HepG2 (cell line): Measurements from ENCODE around the gene GRPEL2. TPM values are rescaled to one million over a fixed set of nuclear protein-coding genes. Genes with fewer than 3 reads are reported as not detected.

Source experiments
- DMAP1 ChIP-seq: IDR thresholded peaks from 2 replicates; pipeline ENCODE4 v1.6.1; 2016
- GATAD2A ChIP-seq: IDR thresholded peaks from 2 replicates; pipeline ENCODE4 v1.6.1; 2016
- MXD4 ChIP-seq: IDR thresholded peaks from 2 replicates; pipeline ENCODE4 v1.6.1; 2016; ENCODE audit warnings: mild to moderate bottlenecking, missing biosample characterization, missing genetic modification reagents
- MXI1 ChIP-seq: IDR thresholded peaks from 3 replicates; pipeline ENCODE4 v1.6.1; 2012; ENCODE audit warnings: low read depth, low read length, inconsistent platforms, borderline replicate concordance
- NFYC ChIP-seq: IDR thresholded peaks from 2 replicates; pipeline ENCODE4 v1.6.1; 2016; ENCODE audit warnings: missing genetic modification reagents, missing compliant biosample characterization
- NONO ChIP-seq, 2 experiments: fragments of 450-650 bp in 1 of 2; sonication (generic) in 1 of 2; formaldehyde crosslinking in 1 of 2; IDR thresholded peaks in 1 of 2; conservative IDR thresholded peaks in 1 of 2; 2 replicates each; pipeline versions ENCODE4 v1.6.1 to v1.8.0; 2017 to 2022; ENCODE audit warnings: mild to moderate bottlenecking in 1 of 2, missing genetic modification reagents in 1 of 2, moderate library complexity in 1 of 2
- RFXAP ChIP-seq: sonication (generic); formaldehyde crosslinking; IDR thresholded peaks from 2 replicates; pipeline ENCODE4 v1.4.0; 2020; ENCODE audit warnings: missing genetic modification reagents, borderline replicate concordance
- SALL1 ChIP-seq: sonication (generic); formaldehyde crosslinking; IDR thresholded peaks from 2 replicates; pipeline ENCODE4 v1.8.0; 2022; ENCODE audit warnings: mild to moderate bottlenecking, missing genetic modification reagents
- ZC3H13 ChIP-seq: sonication (generic); formaldehyde crosslinking; IDR thresholded peaks from 2 replicates; pipeline ENCODE4 v1.8.1; 2023; ENCODE audit warnings: mild to moderate bottlenecking, missing genetic modification reagents, moderate library complexity
- ZIK1 ChIP-seq: sonication (generic); formaldehyde crosslinking; IDR thresholded peaks from 2 replicates; pipeline ENCODE4 v1.5.0; 2020; ENCODE audit warnings: mild to moderate bottlenecking, low read depth, missing genetic modification reagents, borderline replicate concordance
- ZNF326 ChIP-seq: sonication (generic); formaldehyde crosslinking; IDR thresholded peaks from 2 replicates; pipeline ENCODE4 v1.4.0; 2020; ENCODE audit warnings: missing genetic modification reagents, borderline replicate concordance
- ZNF780A ChIP-seq: sonication (generic); formaldehyde crosslinking; IDR thresholded peaks from 2 replicates; pipeline ENCODE4 v1.8.0; 2022; ENCODE audit warnings: mild to moderate bottlenecking, missing genetic modification reagents, moderate library complexity
- polyA plus RNA-seq, 8 experiments: library from polyadenylated mRNA; depleted of rRNA in 3 of 8; stranded (reverse) in 7 of 8; unstranded in 1 of 8; fragments of >200 nt; fragmentation: Illumina TruSeq in 4 of 8; extraction: Trizol in 4 of 8; gene quantifications; 2 replicates each; pipeline versions ENCODE4 v1.2.1 to v1.2.3, GENCODE V29; 2011 to 2016; ENCODE audit warnings: low read depth in 4 of 8, missing spikeins in 1 of 8, mixed read lengths in 1 of 8; ENCODE audit not compliant: insufficient read depth in 1 of 8
- total RNA-seq, 5 experiments: library from RNA; depleted of rRNA; stranded (reverse); fragments of >200 nt; fragmentation: Illumina TruSeq; extraction: Trizol; gene quantifications; 2 replicates each; pipeline ENCODE4 v1.2.3, GENCODE V29; 2016; ENCODE audit warnings: low read depth in 1 of 5
- TF ChIP-seq, protein P1 (sequence below), 2 experiments: sonication (generic) in 1 of 2; formaldehyde crosslinking in 1 of 2; IDR thresholded peaks; 2 replicates each; pipeline versions ENCODE4 v1.4.0 to v1.6.1; 2018 to 2020; ENCODE audit warnings: missing genetic modification reagents in 2 of 2, borderline replicate concordance in 1 of 2, low read depth in 1 of 2, mild to moderate bottlenecking in 1 of 2, missing biosample characterization in 1 of 2
- TF ChIP-seq, protein P2 (sequence below): sonication (generic); formaldehyde crosslinking; IDR thresholded peaks from 2 replicates; pipeline ENCODE4 v1.4.0; 2020; ENCODE audit warnings: missing genetic modification reagents
- TF ChIP-seq, protein P3 (sequence below): IDR thresholded peaks from 2 replicates; pipeline ENCODE4 v1.6.1; 2016; ENCODE audit warnings: missing compliant biosample characterization, missing genetic modification reagents, borderline replicate concordance
- TF ChIP-seq, protein P4 (sequence below): sonication (generic); formaldehyde crosslinking; IDR thresholded peaks from 2 replicates; pipeline ENCODE4 v1.4.0; 2020; ENCODE audit warnings: missing genetic modification reagents
- TF ChIP-seq, protein P5 (sequence below): sonication (generic); formaldehyde crosslinking; IDR thresholded peaks from 2 replicates; pipeline ENCODE4 v1.5.0; 2020; ENCODE audit warnings: missing genetic modification reagents, mild to moderate bottlenecking, borderline replicate concordance
- TF ChIP-seq, protein P6 (sequence below): sonication (generic); formaldehyde crosslinking; IDR thresholded peaks from 2 replicates; pipeline ENCODE4 v1.5.1; 2020; ENCODE audit warnings: mild to moderate bottlenecking, missing genetic modification reagents, moderate library complexity
- TF ChIP-seq, protein P7 (sequence below): IDR thresholded peaks from 2 replicates; pipeline ENCODE4 v1.6.1; 2016

GRPEL2 gene
- total and polyA plus RNA-seq, 2 of the 13 experiments (the other 11 are each of a cell fraction or from before 2014, with no cell fraction given) = 13.1 to 16.6 TPM

DNA sequence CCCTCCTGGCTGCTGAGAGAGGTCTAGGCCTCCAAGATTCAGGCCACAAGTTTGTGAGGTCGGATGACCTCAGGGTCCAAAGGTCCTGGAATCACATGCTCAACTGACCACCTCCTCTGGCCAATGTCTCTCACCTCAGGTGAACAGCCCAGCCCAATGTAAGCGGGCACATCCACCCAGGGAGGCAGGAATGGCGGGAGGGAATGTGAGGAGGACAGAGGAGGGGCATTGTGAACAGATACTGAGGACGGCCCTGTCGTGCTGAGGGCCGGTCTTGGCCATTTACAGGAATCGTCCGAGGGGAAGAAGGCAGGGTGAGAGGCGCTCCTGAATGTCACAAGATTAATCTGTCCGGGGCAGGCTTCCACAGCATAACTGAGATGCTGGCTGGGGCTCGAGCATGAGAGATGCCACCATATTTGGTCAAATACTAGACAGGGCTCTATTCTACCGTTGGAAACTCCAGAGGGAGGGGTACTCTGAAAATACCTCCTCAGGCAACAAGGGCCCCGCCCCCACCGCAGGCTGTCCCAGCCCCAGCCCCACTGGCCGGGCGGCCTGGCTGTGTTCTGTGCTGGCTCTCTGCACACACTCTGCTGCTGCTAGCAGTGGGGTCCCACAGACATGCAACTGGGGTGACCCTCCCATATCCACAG is 35.3 kb downstream of the GRPEL2 start (continued):
- TF ChIP-seq, protein P1, sequence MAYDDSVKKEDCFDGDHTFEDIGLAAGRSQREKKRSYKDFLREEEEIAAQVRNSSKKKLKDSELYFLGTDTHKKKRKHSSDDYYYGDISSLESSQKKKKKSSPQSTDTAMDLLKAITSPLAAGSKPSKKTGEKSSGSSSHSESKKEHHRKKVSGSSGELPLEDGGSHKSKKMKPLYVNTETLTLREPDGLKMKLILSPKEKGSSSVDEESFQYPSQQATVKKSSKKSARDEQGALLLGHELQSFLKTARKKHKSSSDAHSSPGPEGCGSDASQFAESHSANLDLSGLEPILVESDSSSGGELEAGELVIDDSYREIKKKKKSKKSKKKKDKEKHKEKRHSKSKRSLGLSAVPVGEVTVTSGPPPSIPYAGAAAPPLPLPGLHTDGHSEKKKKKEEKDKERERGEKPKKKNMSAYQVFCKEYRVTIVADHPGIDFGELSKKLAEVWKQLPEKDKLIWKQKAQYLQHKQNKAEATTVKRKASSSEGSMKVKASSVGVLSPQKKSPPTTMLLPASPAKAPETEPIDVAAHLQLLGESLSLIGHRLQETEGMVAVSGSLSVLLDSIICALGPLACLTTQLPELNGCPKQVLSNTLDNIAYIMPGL (CRISPR knock-in tag; IDR thresholded peaks at IDR 0.05; ENCODE audit: borderline replicate concordance in 1 of 2, low read depth in 1 of 2) = peak in 1 of 2 experiments; percentile 41; a peak in 1 of 4 replicates
- TF ChIP-seq, protein P2, sequence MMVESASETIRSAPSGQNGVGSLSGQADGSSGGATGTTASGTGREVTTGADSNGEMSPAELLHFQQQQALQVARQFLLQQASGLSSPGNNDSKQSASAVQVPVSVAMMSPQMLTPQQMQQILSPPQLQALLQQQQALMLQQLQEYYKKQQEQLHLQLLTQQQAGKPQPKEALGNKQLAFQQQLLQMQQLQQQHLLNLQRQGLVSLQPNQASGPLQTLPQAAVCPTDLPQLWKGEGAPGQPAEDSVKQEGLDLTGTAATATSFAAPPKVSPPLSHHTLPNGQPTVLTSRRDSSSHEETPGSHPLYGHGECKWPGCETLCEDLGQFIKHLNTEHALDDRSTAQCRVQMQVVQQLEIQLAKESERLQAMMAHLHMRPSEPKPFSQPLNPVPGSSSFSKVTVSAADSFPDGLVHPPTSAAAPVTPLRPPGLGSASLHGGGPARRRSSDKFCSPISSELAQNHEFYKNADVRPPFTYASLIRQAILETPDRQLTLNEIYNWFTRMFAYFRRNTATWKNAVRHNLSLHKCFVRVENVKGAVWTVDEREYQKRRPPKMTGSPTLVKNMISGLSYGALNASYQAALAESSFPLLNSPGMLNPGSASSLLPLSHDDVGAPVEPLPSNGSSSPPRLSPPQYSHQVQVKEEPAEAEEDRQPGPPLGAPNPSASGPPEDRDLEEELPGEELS (CRISPR knock-in tag) = peak; percentile 26; the same call in 1 of the 2 replicates
- 0 out of 2 replicates have a peak, but pooled peaks have one; percentile 47 for TF ChIP-seq DMAP1
- TF ChIP-seq SALL1 = peak; percentile 84
- no peak for TF ChIP-seq ZNF326
- TF ChIP-seq GATAD2A (CRISPR knock-in tag) = peak; percentile 62
- TF ChIP-seq MXI1 = peak; percentile 26; the same call in 1 of the 3 replicates
- TF ChIP-seq, protein P3, sequence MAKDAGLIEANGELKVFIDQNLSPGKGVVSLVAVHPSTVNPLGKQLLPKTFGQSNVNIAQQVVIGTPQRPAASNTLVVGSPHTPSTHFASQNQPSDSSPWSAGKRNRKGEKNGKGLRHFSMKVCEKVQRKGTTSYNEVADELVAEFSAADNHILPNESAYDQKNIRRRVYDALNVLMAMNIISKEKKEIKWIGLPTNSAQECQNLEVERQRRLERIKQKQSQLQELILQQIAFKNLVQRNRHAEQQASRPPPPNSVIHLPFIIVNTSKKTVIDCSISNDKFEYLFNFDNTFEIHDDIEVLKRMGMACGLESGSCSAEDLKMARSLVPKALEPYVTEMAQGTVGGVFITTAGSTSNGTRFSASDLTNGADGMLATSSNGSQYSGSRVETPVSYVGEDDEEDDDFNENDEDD = peak; percentile 70; the same call in 1 of the 2 replicates
- TF ChIP-seq RFXAP = 0 out of 2 replicates have a peak, but pooled peaks have one; percentile 15
- TF ChIP-seq, protein P4, sequence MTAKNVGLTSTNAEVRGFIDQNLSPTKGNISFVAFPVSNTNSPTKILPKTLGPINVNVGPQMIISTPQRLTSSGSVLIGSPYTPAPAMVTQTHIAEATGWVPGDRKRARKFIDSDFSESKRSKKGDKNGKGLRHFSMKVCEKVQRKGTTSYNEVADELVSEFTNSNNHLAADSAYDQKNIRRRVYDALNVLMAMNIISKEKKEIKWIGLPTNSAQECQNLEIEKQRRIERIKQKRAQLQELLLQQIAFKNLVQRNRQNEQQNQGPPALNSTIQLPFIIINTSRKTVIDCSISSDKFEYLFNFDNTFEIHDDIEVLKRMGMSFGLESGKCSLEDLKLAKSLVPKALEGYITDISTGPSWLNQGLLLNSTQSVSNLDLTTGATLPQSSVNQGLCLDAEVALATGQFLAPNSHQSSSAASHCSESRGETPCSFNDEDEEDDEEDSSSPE (CRISPR knock-in tag) = peak; percentile 59
- TF ChIP-seq, protein P5, sequence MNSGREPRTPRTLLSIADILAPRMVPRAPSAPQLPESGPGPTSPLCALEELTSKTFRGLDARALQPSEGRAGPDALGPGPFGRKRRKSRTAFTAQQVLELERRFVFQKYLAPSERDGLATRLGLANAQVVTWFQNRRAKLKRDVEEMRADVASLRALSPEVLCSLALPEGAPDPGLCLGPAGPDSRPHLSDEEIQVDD = no peak
- TF ChIP-seq, protein P6, sequence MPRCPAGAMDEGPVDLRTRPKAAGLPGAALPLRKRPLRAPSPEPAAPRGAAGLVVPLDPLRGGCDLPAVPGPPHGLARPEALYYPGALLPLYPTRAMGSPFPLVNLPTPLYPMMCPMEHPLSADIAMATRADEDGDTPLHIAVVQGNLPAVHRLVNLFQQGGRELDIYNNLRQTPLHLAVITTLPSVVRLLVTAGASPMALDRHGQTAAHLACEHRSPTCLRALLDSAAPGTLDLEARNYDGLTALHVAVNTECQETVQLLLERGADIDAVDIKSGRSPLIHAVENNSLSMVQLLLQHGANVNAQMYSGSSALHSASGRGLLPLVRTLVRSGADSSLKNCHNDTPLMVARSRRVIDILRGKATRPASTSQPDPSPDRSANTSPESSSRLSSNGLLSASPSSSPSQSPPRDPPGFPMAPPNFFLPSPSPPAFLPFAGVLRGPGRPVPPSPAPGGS (CRISPR knock-in tag) = peak; percentile 27; the same call in 1 of the 2 replicates
- TF ChIP-seq, protein P7, sequence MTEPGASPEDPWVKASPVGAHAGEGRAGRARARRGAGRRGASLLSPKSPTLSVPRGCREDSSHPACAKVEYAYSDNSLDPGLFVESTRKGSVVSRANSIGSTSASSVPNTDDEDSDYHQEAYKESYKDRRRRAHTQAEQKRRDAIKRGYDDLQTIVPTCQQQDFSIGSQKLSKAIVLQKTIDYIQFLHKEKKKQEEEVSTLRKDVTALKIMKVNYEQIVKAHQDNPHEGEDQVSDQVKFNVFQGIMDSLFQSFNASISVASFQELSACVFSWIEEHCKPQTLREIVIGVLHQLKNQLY (CRISPR knock-in tag) = peak; percentile 89
- peak; percentile 64 for TF ChIP-seq NFYC (CRISPR knock-in tag)
- no peak for TF ChIP-seq ZNF780A (CRISPR knock-in tag)
- TF ChIP-seq MXD4 (CRISPR knock-in tag) = 0 out of 2 replicates have a peak, but pooled peaks have one; percentile 27
- TF ChIP-seq NONO (IDR thresholded peaks at IDR 0.05) = no peak
- peak; percentile 48; the same call in 1 of the 2 replicates for TF ChIP-seq NONO (CRISPR knock-in tag; conservative IDR thresholded peaks at IDR 0.05)
- TF ChIP-seq ZIK1 (CRISPR knock-in tag) = 0 out of 2 replicates have a peak, but pooled peaks have one; percentile 43
- peak; percentile 14; the same call in 1 of the 2 replicates for TF ChIP-seq ZC3H13 (CRISPR knock-in tag)
